ENCODE measurements around the gene CDH23. TPM values are rescaled to one million over a fixed set of nuclear protein-coding genes. Genes with fewer than 3 reads are reported as not detected.

The CDH23 gene
- total and polyA plus RNA-seq, 10 of the 15 experiments (the other 5 are each of a cell fraction or from before 2014, with no cell fraction given) = 0.09 to 0.40 (median 0.15) TPM; not detected in 1

DNA sequence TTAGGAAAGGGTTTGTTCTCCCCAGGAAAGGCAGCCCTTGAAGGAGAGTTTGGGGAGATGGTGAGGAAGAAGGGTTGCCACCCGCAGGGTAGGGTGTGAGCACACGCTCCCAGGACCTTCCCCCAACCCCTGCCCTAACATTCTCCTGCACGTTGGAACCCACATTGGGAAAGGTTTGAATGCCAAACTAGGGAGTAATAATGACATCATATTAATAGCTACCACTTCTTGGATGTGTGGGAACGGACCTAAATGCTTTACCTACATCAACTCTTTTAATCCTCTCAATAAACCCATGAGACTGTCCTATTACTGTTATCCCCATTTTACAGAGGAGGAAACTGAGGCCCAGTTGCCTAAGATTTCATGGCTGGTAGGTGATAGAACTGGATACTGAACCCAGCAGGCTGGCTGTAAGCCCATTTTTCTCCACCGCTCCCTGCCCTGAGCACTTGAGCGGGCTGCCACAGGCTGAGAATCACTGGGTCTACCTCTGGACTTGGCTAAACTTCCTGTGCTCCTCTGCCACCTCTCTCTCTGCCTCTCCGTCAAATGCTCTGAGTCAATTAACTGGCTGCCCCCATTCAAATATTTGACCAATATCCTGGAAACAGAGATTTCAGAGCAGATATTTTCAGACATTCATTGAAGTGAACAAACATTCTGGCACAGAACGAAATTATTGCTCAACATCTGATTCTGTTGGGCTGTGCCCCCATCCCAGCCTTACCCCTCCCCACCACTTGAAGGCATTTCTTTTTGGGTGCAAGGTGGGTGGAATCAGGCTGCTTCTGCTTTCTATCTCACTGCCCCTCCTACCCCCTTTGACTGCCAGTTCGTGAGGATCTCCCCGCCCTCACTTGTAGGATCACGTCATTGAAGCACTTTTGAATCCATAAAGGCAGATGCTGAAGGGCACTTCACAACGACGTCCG, 193.2 kb downstream of the CDH23 start:
- DNase-seq (ENCODE audit: low read depth, low spot score) (no peak), ATAC-seq (no peak), FAIRE-seq (no peak)
- no peaks in the 10 kb centered on the region for H4K20me1 ChIP-seq (ENCODE audit: control insufficient read depth, insufficient read depth)
- H3K4me2 ChIP-seq (ENCODE audit: control insufficient read depth, insufficient read depth) = no peak overlapping the region
- SMC1A ChIA-PET (ENCODE audit: uncharacterized antibody, unreplicated experiment) = no interaction called here
- no peaks in the 10 kb centered on the region for H3K9me3 ChIP-seq (replicated peaks; ENCODE audit: control insufficient read depth, insufficient read depth, low read length)
- no peak overlapping the region for H2AFZ ChIP-seq (ENCODE audit: control insufficient read depth, low read depth, low read length)
- intact Hi-C loops (cut with micrococcal nuclease; ENCODE audit: unreplicated experiment) = no loop called here
- TF ChIP-seq, protein P1, sequence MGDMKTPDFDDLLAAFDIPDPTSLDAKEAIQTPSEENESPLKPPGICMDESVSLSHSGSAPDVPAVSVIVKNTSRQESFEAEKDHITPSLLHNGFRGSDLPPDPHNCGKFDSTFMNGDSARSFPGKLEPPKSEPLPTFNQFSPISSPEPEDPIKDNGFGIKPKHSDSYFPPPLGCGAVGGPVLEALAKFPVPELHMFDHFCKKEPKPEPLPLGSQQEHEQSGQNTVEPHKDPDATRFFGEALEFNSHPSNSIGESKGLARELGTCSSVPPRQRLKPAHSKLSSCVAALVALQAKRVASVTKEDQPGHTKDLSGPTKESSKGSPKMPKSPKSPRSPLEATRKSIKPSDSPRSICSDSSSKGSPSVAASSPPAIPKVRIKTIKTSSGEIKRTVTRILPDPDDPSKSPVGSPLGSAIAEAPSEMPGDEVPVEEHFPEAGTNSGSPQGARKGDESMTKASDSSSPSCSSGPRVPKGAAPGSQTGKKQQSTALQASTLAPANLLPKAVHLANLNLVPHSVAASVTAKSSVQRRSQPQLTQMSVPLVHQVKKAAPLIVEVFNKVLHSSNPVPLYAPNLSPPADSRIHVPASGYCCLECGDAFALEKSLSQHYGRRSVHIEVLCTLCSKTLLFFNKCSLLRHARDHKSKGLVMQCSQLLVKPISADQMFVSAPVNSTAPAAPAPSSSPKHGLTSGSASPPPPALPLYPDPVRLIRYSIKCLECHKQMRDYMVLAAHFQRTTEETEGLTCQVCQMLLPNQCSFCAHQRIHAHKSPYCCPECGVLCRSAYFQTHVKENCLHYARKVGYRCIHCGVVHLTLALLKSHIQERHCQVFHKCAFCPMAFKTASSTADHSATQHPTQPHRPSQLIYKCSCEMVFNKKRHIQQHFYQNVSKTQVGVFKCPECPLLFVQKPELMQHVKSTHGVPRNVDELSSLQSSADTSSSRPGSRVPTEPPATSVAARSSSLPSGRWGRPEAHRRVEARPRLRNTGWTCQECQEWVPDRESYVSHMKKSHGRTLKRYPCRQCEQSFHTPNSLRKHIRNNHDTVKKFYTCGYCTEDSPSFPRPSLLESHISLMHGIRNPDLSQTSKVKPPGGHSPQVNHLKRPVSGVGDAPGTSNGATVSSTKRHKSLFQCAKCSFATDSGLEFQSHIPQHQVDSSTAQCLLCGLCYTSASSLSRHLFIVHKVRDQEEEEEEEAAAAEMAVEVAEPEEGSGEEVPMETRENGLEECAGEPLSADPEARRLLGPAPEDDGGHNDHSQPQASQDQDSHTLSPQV (IDR thresholded peaks at IDR 0.05) = no peak
- TF ChIP-seq MTA3 (IDR thresholded peaks at IDR 0.05; ENCODE audit: borderline replicate concordance, low read length) = no peak
- TF ChIP-seq, protein P2, sequence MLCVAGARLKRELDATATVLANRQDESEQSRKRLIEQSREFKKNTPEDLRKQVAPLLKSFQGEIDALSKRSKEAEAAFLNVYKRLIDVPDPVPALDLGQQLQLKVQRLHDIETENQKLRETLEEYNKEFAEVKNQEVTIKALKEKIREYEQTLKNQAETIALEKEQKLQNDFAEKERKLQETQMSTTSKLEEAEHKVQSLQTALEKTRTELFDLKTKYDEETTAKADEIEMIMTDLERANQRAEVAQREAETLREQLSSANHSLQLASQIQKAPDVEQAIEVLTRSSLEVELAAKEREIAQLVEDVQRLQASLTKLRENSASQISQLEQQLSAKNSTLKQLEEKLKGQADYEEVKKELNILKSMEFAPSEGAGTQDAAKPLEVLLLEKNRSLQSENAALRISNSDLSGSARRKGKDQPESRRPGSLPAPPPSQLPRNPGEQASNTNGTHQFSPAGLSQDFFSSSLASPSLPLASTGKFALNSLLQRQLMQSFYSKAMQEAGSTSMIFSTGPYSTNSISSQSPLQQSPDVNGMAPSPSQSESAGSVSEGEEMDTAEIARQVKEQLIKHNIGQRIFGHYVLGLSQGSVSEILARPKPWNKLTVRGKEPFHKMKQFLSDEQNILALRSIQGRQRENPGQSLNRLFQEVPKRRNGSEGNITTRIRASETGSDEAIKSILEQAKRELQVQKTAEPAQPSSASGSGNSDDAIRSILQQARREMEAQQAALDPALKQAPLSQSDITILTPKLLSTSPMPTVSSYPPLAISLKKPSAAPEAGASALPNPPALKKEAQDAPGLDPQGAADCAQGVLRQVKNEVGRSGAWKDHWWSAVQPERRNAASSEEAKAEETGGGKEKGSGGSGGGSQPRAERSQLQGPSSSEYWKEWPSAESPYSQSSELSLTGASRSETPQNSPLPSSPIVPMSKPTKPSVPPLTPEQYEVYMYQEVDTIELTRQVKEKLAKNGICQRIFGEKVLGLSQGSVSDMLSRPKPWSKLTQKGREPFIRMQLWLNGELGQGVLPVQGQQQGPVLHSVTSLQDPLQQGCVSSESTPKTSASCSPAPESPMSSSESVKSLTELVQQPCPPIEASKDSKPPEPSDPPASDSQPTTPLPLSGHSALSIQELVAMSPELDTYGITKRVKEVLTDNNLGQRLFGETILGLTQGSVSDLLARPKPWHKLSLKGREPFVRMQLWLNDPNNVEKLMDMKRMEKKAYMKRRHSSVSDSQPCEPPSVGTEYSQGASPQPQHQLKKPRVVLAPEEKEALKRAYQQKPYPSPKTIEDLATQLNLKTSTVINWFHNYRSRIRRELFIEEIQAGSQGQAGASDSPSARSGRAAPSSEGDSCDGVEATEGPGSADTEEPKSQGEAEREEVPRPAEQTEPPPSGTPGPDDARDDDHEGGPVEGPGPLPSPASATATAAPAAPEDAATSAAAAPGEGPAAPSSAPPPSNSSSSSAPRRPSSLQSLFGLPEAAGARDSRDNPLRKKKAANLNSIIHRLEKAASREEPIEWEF (IDR thresholded peaks at IDR 0.05; ENCODE audit: insufficient replicate concordance, low read depth, low read length) = no peak
- no peak for TF ChIP-seq HDAC2 (IDR thresholded peaks at IDR 0.05)
- TF ChIP-seq RAD21 (IDR thresholded peaks at IDR 0.05; ENCODE audit: insufficient read depth, low read depth, low read length) = no peak
- no peak for TF ChIP-seq ZNF207 (IDR thresholded peaks at IDR 0.05; ENCODE audit: borderline replicate concordance)
- TF ChIP-seq ESRRA (IDR thresholded peaks at IDR 0.05; ENCODE audit: low read length) = no peak
- TF ChIP-seq, protein P3, sequence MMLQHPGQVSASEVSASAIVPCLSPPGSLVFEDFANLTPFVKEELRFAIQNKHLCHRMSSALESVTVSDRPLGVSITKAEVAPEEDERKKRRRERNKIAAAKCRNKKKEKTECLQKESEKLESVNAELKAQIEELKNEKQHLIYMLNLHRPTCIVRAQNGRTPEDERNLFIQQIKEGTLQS (IDR thresholded peaks at IDR 0.05; ENCODE audit: borderline replicate concordance, extremely low read depth, low read depth, low read length) = no peak
- no peak for TF ChIP-seq GATAD2B (conservative IDR thresholded peaks at IDR 0.05; ENCODE audit: low read depth)
- no TSS peak for BruUV-seq (replicated peaks)
- no peaks in the 10 kb centered on the region for H3K4me1 ChIP-seq (ENCODE audit: control insufficient read depth, insufficient read depth, low read length)
- H3K27ac ChIP-seq (ENCODE audit: control insufficient read depth, insufficient read depth) = no peak overlapping the region
- POLR2A ChIA-PET = no interaction called here
- no peaks in the 10 kb centered on the region for H3K36me3 ChIP-seq (ENCODE audit: control insufficient read depth in 2 of 2, insufficient read depth in 2 of 2, low read length in 1 of 2)
- WGBS (ENCODE audit: insufficient coverage, insufficient replicate concordance, low lambda C conversion rate, missing lambda C conversion rate) = 30% methylated on average over 14 of the region's 14 CpGs
- in situ Hi-C loops (cut with MboI) = no loop called here
- RAD21 ChIA-PET (ENCODE audit: unreplicated experiment) = no interaction called here
- H3K9ac ChIP-seq (ENCODE audit: control insufficient read depth, insufficient read depth, low read length) = no peak overlapping the region
- H3K27me3 ChIP-seq (replicated peaks in 1 of 2; ENCODE audit: control insufficient read depth in 2 of 2, insufficient read depth in 2 of 2, low read length in 1 of 2) = peaks cover 5 to 8% of the 10 kb centered on the region in 2 experiments; a peak in 3 of 4 replicates
- no peak overlapping the region for H3K4me3 ChIP-seq
- CTCF ChIA-PET = interaction anchor here (1.1 to 1.9 kb wide), 2 partner anchors 21 to 205 kb away, joined by 3 to 6 read pairs; no protein-coding TSS in a partner anchor
- H3K79me2 ChIP-seq (ENCODE audit: control insufficient read depth, insufficient read depth, low read length) = no peaks in the 10 kb centered on the region

Measured in GM12878 (cell line).